Subcutaneous adipose tissue (tissue), 4 donors: ENCODE data around the gene PDGFD. TPM values are rescaled to one million over a fixed set of nuclear protein-coding genes. Genes with fewer than 3 reads are reported as not detected.

Source experiments
- CTCF ChIP-seq: fragments of 450-650 bp; IDR thresholded peaks from one replicate; pipeline ENCODE4 v1.5.1; 2016; ENCODE audit warnings: low read depth, mild to moderate bottlenecking, control low read depth, antibody characterized with exemption, moderate library complexity
- total RNA-seq, 4 donors: library from RNA; depleted of rRNA; stranded (reverse); fragments of >200 nt; gene quantifications; one replicate each; pipeline ENCODE4 v1.1.0, GENCODE V29; 2016

Gene PDGFD
- total RNA-seq, 4 donors from 2014 or later: 19.4 to 77.7 (median 44.9) TPM

GRCh38 chr11:103888541-103888951, 275.4 kb downstream of the PDGFD start:
- no peak for TF ChIP-seq CTCF

- no peak for TF ChIP-seq CTCF
Measured at GRCh38 chr11:103887001-103887658, 276.8 kb downstream of the PDGFD start.

GRCh38 chr11:103883856-103884255, 280.1 kb downstream of the PDGFD start:
- no peak for TF ChIP-seq CTCF

- no peak for TF ChIP-seq CTCF
Measured at GRCh38 chr11:103883291-103883690, 280.7 kb downstream of the PDGFD start.

- TF ChIP-seq CTCF: no peak
Measured at GRCh38 chr11:103881584-103881983, 282.4 kb downstream of the PDGFD start.

GRCh38 chr11:103880968-103881367, 283.0 kb downstream of the PDGFD start:
- TF ChIP-seq CTCF: no peak

- TF ChIP-seq CTCF: no peak
Measured at GRCh38 chr11:103878646-103879045, 285.3 kb downstream of the PDGFD start.
